Activated T-helper 1 cell treated with anti-CD3 and anti-CD28 coated beads, Interleukin-2, amount 50 U/mL, for 16 hours (primary cell): ENCODE results near the gene RAB3D.
"Not testable (repeated sequence)": the region's sequence is repeated elsewhere in the genome, so short reads cannot be mapped to it uniquely, and the experiment has no call there.

Experiments
- DNase-seq, 2 donors: peaks; one replicate each; pipeline ENCODE4 v3.0.0-alpha.2; 2020; ENCODE audit warnings: low read depth in 1 of 2, low spot score in 1 of 2

RAB3D gene

GRCh38 chr19:11338569-11339253 lies 746 bp downstream of the RAB3D start:
- DNase-seq = no peak

GRCh38 chr19:11338121-11338520 lies 1.3 kb downstream of the RAB3D start:
- no peak for DNase-seq

- DNase-seq = no peak
Observed at GRCh38 chr19:11337080-11337479, 2.4 kb downstream of the RAB3D start.

GRCh38 chr19:11335449-11336146 lies 3.9 kb downstream of the RAB3D start:
- DNase-seq = no peak

- not testable (repeated sequence) for DNase-seq
Observed at GRCh38 chr19:11333838-11334237, 5.6 kb downstream of the RAB3D start.

- DNase-seq = no peak
Observed at GRCh38 chr19:11332822-11333221, 6.6 kb downstream of the RAB3D start.

GRCh38 chr19:11331502-11331901 lies 8.0 kb downstream of the RAB3D start:
- no peak for DNase-seq

- DNase-seq = no peak
Observed at GRCh38 chr19:11330127-11330526, 9.3 kb downstream of the RAB3D start.

- no peak for DNase-seq
Observed at GRCh38 chr19:11325544-11325943, 13.9 kb downstream of the RAB3D start.

GRCh38 chr19:11324748-11325389 lies 14.6 kb downstream of the RAB3D start:
- no peak for DNase-seq

GRCh38 chr19:11324079-11324661 lies 15.3 kb downstream of the RAB3D start:
- no peak for DNase-seq

- no peak for DNase-seq
Observed at GRCh38 chr19:11323601-11324078, 15.8 kb downstream of the RAB3D start.

GRCh38 chr19:11322269-11323024 lies 17.0 kb downstream of the RAB3D start:
- no peak for DNase-seq

GRCh38 chr19:11321191-11322126 lies 18.0 kb downstream of the RAB3D start:
- no peak for DNase-seq

GRCh38 chr19:11320278-11320995 lies 19.0 kb downstream of the RAB3D start:
- DNase-seq = not testable (repeated sequence)

- DNase-seq = no peak
Observed at GRCh38 chr19:11306337-11306736, 33.1 kb downstream of the RAB3D start.

GRCh38 chr19:11304936-11305335 lies 34.5 kb downstream of the RAB3D start:
- no peak for DNase-seq

- no peak for DNase-seq
Observed at GRCh38 chr19:11300811-11301120, 38.7 kb downstream of the RAB3D start.
